HAP-1 (cell line): ENCODE data around the gene ANKS1B.

Source experiments
- DNase-seq, 2 experiments: peaks; one replicate each; pipeline ENCODE4 v3.0.0-alpha.2; 2016 to 2020; ENCODE audit warnings: low spot score in 2 of 2
- H3K27me3 ChIP-seq: fragments of 250-450 bp; sonication (Bioruptor Pico); 2 replicates; pipeline ENCODE4 v1.5.1; 2020; ENCODE audit warnings: low read depth, mild to moderate bottlenecking, moderate library complexity
- H3K36me3 ChIP-seq: fragments of 250-450 bp; sonication (Bioruptor Pico); replicated peaks from 2 replicates; pipeline ENCODE4 v1.5.1; 2020; ENCODE audit warnings: mild to moderate bottlenecking
- H3K4me1 ChIP-seq: fragments of 250-450 bp; sonication (Bioruptor Pico); 2 replicates; pipeline ENCODE4 v1.5.1; 2020; ENCODE audit warnings: mild to moderate bottlenecking
- H3K4me3 ChIP-seq: fragments of 250-450 bp; sonication (Bioruptor Pico); 2 replicates; pipeline ENCODE4 v1.5.1; 2020; ENCODE audit warnings: mild to moderate bottlenecking, moderate library complexity
- H3K9me3 ChIP-seq: fragments of 250-450 bp; sonication (Bioruptor Pico); 2 replicates; pipeline ENCODE4 v1.5.1; 2020; ENCODE audit warnings: mild to moderate bottlenecking, moderate library complexity
- in situ Hi-C: fragments of 300-500 bp; cut with MboI; formaldehyde crosslinking; loops from 3 replicates; pipeline ENCODE4 v1.14.3; 2020; ENCODE audit warnings: low sequenced_read_pairs, inconsistent platforms, mixed read lengths

The ANKS1B gene

DNA sequence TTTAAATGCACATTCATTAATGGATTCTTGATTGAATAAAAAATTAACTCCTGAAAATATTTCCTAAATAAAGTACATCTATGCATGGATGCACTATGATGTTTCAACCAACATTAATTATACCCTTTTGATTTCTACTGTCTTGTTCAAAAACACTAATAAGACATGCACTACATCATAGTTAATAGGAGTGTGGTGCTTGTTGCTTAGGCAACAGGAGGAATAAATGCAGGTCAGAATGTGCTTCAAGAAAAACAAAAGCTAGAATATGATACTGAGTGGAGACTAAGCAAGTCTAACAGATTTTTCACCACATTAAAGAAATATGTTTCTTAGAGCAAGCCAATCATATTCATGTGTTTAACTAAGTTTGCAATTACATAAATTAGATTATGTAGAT, 833.0 kb downstream of the ANKS1B start:
- peaks cover 14% of the 10 kb centered on the region for H3K27me3 ChIP-seq
- no peaks in the 10 kb centered on the region for H3K9me3 ChIP-seq
- no peak overlapping the region for H3K4me3 ChIP-seq
- DNase-seq: no peak
- no peaks in the 10 kb centered on the region for H3K36me3 ChIP-seq
- in situ Hi-C loops: no loop called here
- H3K4me1 ChIP-seq: no peaks in the 10 kb centered on the region

DNA sequence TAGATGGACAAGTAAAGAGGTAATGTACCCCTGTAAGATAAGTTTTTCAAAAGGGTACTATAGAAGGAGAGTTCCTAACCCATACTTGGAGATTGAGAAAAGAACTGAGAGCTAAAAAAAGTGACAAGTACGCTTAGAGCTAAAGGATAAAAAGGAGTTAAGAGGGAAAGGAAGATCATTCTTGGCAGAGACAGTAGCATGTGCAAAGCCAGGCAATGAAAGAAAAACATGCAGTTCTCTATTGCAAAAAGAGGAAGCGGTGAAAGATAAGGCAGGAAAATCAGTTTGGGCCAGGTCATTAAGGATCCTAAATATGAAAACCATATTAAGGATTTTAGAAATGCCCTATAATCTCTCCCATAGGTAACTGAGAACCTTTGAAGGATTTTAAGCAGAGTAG, 837.6 kb downstream of the ANKS1B start:
- no peak overlapping the region for H3K4me3 ChIP-seq
- no peaks in the 10 kb centered on the region for H3K36me3 ChIP-seq
- no peaks in the 10 kb centered on the region for H3K9me3 ChIP-seq
- DNase-seq: no peak
- in situ Hi-C loops: no loop called here
- H3K27me3 ChIP-seq: no peaks in the 10 kb centered on the region; the same call in none of the 2 replicates
- no peaks in the 10 kb centered on the region for H3K4me1 ChIP-seq

DNA sequence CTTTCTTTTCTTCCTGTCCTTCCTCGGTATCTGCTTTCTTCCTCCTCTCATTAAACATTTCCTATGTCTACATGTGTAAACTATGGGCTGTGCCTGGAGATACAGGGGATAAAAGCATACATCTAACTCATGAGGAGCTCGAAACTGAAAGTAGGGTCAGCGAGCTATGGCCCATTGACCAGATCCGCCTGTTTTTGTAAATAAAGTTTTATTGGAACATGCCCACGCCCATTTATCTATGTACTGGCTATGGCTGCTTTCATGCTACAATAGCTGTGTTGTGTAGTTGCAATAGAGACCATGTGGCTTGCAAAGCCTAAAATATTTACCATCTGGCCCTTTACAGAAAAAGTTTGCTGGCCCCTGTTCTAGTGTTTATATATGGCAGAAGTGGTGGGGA, 838.0 kb downstream of the ANKS1B start:
- Histone ChIP-seq H3K4me1 (no peaks in the 10 kb centered on the region), H3K36me3 (no peaks in the 10 kb centered on the region), H3K4me3 (no peak overlapping the region), H3K27me3 (no peaks in the 10 kb centered on the region; the same call in none of the 2 replicates), H3K9me3 (no peaks in the 10 kb centered on the region)
- no peak for DNase-seq
- in situ Hi-C loops: no loop called here

DNA sequence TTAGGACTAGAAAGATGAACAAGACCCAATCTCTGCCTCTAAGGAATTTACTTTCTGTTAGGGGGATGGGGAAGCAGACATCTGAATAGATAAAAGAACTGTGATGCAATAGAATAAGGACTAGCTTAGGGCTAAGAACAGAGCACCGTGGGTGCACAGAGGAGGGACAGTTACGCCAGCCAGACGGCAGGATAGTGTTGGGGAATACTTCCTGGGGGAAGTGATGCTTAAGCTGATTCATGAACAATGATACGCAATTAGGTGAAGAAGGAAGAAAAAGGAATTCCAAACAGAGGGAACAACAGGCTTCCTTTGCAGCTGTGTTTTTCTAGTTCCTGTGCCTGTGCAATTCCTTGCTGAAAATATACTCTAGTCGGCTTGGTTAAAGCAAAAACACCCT, 838.6 kb downstream of the ANKS1B start:
- Histone ChIP-seq H3K36me3 (no peaks in the 10 kb centered on the region), H3K27me3 (no peaks in the 10 kb centered on the region; the same call in none of the 2 replicates), H3K4me3 (no peak overlapping the region), H3K4me1 (no peaks in the 10 kb centered on the region), H3K9me3 (no peaks in the 10 kb centered on the region)
- no peak for DNase-seq
- in situ Hi-C loops: no loop called here

DNA sequence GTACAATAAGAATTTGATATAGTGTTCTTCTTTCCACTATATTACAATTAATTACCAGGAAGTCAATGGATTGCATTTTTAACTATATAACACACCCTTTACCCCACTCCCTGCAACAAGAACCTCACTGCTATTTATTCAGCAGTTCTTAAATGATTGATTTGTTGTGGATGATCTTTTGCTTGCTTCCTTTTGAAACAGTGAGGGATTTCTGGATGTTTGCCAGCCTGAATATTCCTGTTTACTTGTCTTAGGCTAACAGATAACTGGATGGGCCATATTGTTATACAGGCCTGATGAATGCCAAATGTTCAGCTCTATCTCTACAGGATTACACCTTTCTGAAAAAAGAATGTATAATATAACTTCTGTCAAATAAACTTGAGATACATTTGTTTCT, 842.1 kb downstream of the ANKS1B start:
- no peak overlapping the region for H3K4me3 ChIP-seq
- in situ Hi-C loops: no loop called here
- no peaks in the 10 kb centered on the region for H3K36me3 ChIP-seq
- no peaks in the 10 kb centered on the region for H3K9me3 ChIP-seq
- no peaks in the 10 kb centered on the region for H3K4me1 ChIP-seq
- H3K27me3 ChIP-seq: no peaks in the 10 kb centered on the region
- no peak for DNase-seq

DNA sequence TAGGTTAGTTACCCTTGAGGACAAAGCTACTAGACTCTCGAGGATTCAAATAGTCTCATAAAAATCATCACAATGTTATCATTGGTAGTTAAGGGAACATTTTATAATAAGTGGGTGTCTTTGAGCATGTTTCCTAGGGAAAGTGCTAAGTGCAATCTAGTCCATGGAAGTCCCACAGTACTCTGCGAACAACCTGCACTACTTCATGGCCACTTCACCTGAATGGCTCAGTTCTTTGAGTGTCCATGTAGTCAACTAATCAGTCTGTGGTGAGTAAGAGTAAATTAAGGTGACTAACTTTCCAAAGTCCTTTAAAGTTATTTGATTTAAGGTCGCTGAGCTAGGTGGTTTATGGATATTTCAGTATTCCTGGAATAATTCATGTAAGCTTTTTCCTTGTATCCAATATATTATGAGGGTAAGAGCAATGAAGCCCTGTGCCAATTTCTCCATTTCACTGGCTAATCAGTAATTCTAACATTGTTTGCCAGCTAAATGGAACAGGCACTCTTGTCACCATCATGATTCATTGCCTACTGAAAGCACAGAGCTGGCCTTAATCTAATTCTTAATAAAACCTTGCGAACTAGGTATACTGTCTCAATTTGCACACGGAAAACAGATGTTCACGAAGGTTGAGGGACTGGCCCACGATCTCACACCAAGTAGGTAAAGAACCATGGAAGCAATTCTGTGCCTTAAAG, 844.6 kb downstream of the ANKS1B start:
- in situ Hi-C loops: no loop called here
- H3K4me3 ChIP-seq: no peak overlapping the region
- DNase-seq: no peak
- H3K9me3 ChIP-seq: no peaks in the 10 kb centered on the region
- H3K27me3 ChIP-seq: no peaks in the 10 kb centered on the region
- H3K36me3 ChIP-seq: no peaks in the 10 kb centered on the region
- H3K4me1 ChIP-seq: no peaks in the 10 kb centered on the region

DNA sequence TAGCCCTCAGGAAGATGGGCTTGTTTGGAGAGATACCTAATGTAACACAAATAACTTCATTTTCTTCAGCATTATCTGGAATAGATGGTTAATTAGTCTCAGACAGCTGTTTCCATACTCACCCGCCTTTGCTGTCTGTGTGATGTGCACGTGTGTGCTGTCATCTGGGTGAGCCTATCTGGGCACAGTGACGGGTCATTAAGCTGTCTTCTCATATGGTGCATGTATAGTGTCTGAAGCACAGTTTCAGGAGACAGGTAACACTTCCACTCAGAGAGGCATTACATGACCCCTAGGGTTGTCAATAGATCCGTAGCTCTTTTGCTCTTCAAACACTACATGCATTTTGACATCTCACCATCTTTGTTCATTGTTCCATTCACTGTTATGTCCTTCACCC, 846.3 kb downstream of the ANKS1B start:
- Histone ChIP-seq H3K27me3 (no peaks in the 10 kb centered on the region), H3K4me3 (no peak overlapping the region), H3K36me3 (no peaks in the 10 kb centered on the region), H3K9me3 (no peaks in the 10 kb centered on the region), H3K4me1 (no peaks in the 10 kb centered on the region)
- in situ Hi-C loops: no loop called here
- no peak for DNase-seq

DNA sequence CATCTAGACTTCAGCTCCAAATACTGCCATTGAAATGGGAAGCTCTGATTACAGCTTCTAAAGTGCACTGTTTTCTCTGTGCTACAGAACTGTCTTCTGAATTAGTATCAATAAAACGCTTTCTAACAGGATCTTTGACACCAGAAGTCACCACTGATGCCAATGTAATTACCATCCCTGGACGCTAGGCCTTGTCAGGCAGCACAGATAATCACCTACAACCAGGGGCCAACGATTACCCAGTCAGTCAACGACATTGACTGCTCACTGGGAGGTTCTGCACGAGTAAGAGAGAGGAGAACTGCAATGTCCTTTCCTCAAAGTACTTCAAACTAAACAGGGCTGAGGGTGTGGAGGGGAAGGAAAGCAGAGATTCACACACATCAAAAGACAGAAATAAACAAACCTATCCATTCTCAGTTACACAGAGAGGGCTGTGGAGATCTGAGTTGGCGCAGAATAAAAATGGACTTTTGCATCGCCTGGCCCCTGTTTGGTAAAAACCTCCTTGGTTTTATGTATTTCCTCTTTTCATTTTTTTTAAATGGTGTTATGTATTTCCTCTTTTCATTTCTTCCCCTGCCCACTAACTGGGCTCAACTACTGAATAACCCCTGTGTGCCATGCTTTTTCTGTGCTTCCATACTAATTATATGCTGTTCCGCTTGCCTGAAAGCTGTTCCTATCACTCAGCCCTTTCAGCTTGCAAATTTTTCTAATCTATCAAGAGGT, 847.4 kb downstream of the ANKS1B start:
- no peaks in the 10 kb centered on the region for H3K4me1 ChIP-seq
- no peak for DNase-seq
- H3K4me3 ChIP-seq: no peak overlapping the region
- H3K9me3 ChIP-seq: no peaks in the 10 kb centered on the region
- no peaks in the 10 kb centered on the region for H3K36me3 ChIP-seq
- in situ Hi-C loops: no loop called here
- H3K27me3 ChIP-seq: no peaks in the 10 kb centered on the region

DNA sequence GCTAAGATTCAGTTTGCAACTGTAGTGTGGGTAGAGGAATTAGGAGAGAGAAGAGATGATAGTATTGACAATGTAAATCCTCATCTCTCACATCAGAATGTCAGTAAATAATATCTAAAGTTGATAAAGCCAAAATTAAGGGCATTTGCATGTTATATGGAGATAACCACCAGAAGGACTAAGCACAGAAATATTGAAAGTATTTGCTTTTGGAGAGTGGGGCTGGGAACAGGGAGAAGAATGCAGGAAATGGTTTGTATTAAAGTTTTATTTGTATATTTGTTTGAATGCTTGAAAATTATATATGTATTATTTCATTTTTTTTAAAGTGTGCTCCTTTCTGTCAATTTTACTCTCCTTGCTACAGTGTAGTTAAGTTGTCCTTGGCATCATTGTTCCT, 848.2 kb downstream of the ANKS1B start:
- Histone ChIP-seq H3K36me3 (no peaks in the 10 kb centered on the region), H3K9me3 (no peaks in the 10 kb centered on the region), H3K4me1 (no peaks in the 10 kb centered on the region), H3K27me3 (no peaks in the 10 kb centered on the region), H3K4me3 (no peak overlapping the region)
- in situ Hi-C loops: no loop called here
- no peak for DNase-seq

DNA sequence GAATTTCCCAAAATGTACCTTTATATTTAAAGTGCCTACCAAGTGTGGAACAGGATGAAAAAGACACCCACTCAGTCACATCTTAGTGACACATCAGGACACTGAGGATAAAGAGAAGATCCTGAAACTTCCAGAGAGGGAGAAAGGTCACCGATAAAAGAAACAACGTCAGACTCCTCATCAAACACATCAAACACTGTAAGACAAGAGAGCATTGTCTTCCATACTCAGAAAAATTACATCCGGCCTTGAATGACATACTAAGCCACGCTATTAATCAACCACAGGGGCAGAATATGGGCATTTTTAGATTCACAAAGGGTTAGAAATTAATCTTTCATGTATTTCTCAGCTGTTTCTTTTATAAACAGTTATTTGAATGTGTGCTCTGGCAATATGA, 849.4 kb downstream of the ANKS1B start:
- H3K4me1 ChIP-seq: no peaks in the 10 kb centered on the region

DNA sequence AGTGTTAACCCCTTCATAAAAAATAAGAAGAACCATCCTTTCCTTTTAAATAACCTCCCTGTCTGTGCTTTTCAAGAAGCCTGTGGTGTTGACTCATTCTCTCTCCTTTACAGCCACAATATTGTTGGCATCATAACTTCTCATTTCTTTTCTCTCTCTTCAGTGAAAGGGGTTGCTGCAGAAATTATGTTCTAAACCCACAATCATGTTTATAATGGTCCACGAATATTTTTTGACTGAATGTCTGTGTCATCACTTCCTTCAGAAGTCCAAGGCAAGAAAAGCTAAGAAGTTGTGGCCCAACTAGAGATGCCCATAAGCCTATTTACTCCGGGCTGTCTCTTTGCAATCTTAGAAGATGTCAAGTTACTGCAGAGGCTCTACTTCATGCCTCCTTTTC, 851.3 kb downstream of the ANKS1B start:
- in situ Hi-C loops: no loop called here
- Histone ChIP-seq H3K4me1 (no peaks in the 10 kb centered on the region), H3K9me3 (no peaks in the 10 kb centered on the region), H3K4me3 (no peak overlapping the region), H3K27me3 (no peaks in the 10 kb centered on the region), H3K36me3 (no peaks in the 10 kb centered on the region)
- no peak for DNase-seq

More for the DNA sequence above, 849.4 kb downstream of the ANKS1B start:
- in situ Hi-C loops: no loop called here
- Histone ChIP-seq H3K9me3 (no peaks in the 10 kb centered on the region), H3K36me3 (no peaks in the 10 kb centered on the region), H3K4me3 (no peak overlapping the region), H3K27me3 (no peaks in the 10 kb centered on the region)
- DNase-seq: no peak

DNA sequence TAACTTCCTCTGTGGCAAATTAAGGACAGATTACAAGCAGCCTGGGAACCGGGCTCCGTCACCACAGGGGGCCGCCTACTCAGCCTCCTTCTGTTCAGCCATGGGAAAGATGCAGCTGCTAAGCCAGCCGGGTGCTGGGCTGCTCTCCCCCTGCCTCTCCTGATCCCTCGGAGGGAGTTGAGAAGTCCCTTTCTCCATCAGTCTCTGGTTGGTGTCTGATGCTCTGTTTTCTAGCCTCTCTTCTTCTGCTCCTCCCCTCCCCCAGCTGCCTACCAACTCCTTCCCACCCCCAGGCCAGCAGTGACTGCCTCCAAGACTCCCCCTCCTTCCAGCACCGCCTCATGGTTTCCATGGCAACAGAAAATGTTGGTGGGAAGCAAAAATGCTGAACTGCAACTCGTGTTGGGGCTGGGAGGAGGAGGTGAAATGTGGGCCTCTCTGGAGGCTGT, 853.0 kb downstream of the ANKS1B start:
- DNase-seq: no peak
- H3K9me3 ChIP-seq: no peaks in the 10 kb centered on the region

DNA sequence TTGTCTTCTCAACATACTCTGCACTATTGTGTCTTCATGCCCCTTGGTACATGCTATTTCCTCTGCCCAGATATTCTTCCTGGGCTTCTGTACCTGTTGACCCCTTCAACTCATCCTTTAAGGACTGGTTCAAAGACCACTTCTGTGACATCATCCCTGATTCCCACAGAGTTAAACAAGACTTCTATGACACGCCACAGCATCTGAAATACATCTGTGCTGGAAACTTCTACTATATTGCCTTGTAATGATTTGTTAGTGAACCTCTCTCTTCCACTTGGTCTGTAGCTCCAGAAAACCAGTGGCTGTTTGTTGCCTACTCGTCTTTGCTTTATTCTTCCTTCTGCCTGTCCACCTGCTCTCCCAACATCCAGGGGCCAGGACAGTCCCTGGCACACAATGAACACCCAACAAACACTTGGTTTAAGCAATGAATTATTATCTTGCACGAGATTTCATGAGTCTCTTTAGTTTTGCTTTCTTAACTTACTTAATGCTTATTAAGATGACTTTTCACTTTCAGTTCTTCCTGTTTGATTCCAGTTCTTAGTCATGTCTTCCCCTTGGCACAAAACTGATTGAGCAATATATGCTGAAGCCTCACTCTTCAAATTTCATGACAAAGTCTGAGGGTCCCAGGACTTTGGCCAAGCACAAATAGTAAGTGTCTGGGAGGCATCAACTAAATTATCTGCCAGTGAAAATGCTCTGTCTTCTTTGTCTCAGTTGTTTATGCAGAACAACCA, 853.8 kb downstream of the ANKS1B start:
- no peaks in the 10 kb centered on the region for H3K27me3 ChIP-seq
- H3K36me3 ChIP-seq: no peaks in the 10 kb centered on the region
- no peaks in the 10 kb centered on the region for H3K4me1 ChIP-seq
- H3K4me3 ChIP-seq: no peak overlapping the region
- H3K9me3 ChIP-seq: no peaks in the 10 kb centered on the region
- DNase-seq: no peak
- in situ Hi-C loops: no loop called here

More for the DNA sequence above, 853.0 kb downstream of the ANKS1B start:
- no peaks in the 10 kb centered on the region for H3K36me3 ChIP-seq
- H3K27me3 ChIP-seq: no peaks in the 10 kb centered on the region
- in situ Hi-C loops: no loop called here
- H3K4me1 ChIP-seq: no peaks in the 10 kb centered on the region
- H3K4me3 ChIP-seq: no peak overlapping the region

DNA sequence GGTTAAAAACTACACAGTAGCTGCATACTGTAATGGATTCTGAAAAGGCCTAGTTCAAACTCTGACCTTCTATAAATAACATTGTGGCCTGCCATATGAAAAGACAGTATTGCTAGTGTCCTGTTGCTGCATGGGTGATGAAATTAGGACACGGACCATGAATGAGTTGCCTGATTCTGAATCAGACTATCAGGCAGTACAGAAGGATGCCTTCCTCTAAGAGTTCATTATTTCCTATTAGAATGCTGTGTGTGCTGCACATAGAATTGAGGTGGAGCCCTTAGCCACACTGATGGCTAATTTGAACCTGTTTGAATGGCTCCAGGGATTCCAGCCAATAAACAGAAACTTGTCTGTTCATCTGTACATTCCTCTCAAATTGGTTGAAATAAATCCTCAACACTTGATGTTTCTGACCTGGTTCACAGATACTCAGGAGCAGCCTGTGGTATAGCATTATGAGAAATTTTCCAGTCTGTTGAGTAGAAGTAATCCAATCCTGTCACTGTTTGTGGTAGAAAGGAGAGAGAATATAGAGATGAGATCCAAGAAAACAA, 856.4 kb downstream of the ANKS1B start:
- Histone ChIP-seq H3K4me1 (no peaks in the 10 kb centered on the region), H3K9me3 (no peaks in the 10 kb centered on the region), H3K27me3 (no peaks in the 10 kb centered on the region), H3K4me3 (no peak overlapping the region), H3K36me3 (no peaks in the 10 kb centered on the region)
- DNase-seq: no peak
- in situ Hi-C loops: no loop called here
